Activated CD4-positive, CD25-positive, alpha-beta regulatory T cell treated with anti-CD3 and anti-CD28 coated beads, Interleukin-2, amount 50 U/mL, for 16 hours (primary cell): ENCODE data around the gene REEP1.
"Not testable (repeated sequence)": the region's sequence is repeated elsewhere in the genome, so short reads cannot be mapped to it uniquely, and the experiment has no call there.

Experiments
- DNase-seq: peaks from one replicate; pipeline ENCODE4 v3.0.0-alpha.2; 2020; ENCODE audit warnings: low read depth, low spot score

Gene REEP1

GRCh38 chr2:86283411-86284030 lies 53.9 kb downstream of the REEP1 start:
- no peak for DNase-seq

DNA sequence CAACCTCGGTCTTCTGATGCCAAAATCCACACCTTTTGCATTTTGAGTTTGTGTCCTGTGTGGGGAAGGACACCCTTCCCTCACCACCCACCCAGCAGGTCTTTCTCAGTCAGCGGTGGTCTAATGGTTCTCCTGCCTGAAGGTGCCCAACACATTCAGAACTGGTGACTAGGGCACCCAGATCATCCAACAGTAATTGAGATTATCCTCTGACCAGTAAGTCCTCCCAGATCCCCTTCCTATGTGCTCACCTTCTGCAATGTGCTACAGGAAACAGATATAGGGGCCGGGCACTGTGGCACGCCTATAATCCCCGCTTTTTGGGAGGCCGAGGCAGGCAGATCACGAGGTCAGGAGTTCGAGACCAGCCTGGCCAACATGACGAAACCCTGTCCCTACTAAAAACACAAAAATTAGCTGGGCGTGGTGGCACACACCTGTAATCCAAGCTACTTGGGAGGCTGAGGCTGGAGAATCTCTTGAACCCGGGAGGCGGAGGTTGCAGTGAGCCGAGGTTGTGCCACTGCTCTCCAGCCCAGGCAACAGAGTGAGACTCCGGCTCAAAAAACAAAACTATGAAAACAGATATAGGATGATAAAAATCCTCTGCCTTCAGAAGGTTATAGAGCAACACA lies 56.2 kb downstream of the REEP1 start:
- no peak for DNase-seq

GRCh38 chr2:86280191-86280667 lies 57.2 kb downstream of the REEP1 start:
- no peak for DNase-seq

GRCh38 chr2:86275962-86276361 lies 61.5 kb downstream of the REEP1 start:
- no peak for DNase-seq

GRCh38 chr2:86275384-86275799 lies 62.0 kb downstream of the REEP1 start:
- no peak for DNase-seq

DNA sequence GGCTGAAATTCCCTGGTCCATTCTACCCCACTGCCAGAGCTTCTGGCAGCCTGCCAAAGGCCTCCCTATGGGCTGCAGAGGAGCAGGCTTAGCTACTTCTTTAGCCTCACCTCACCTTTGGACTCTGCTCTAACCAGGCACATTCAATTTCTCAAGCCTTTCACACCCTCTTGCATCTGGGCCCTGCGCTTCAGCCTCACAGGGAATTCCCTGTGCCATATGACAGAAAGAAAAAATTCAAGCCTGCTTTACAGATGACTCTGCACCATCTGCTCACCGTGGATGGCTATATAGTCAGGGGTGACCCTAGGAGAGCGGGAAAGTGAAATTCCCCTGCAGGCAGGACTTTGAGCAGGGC lies 62.5 kb downstream of the REEP1 start:
- DNase-seq: no peak

DNA sequence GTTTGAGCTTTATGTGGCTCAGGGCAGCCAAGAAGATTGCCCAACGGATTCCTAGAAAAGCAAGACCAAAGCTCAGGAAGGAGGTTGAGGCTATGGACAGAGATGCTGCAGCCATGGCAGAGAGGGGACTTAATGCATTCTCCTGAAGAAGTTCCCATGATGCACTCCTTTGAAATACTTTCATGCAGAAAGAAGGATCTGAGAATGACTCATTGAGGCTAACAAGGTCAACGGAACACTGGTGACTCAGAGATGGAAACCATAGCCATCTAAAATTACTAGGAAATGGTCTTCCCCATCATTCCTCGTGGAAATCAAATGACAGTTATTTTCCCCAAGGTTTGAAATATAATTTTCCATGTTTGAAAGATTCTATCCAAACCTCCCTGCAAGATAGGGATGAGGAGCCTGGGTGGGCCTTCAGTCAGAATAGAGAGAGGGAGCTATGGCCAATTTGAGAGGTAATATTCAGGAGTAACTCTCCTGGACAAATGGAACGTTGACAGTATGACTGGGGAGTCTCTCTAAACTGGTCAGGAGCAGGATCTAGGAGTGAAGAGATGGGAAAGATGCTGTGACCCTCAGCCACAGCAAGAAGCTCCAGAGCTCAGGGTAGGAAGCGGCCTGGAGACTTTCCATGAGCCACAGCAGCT lies 63.0 kb downstream of the REEP1 start:
- no peak for DNase-seq

DNA sequence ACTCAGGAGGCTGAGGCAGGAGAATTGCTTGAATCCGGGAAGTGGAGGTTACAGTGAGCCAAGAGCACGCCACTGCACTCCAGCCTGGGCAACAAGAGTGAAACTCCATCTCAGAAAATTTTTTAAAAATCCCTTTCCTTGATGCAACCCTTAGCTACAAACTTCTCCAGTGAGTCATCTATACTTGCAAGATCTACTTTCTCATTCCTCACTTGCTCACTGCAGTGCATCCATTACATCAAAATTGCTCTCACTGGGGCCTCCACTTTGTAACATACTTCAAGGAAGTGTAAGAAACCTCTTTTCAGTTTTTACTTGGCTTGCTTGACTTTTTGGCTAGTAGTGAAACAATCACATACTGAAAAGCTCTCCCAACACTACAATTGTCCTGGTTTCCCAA lies 65.3 kb downstream of the REEP1 start:
- DNase-seq: no peak

DNA sequence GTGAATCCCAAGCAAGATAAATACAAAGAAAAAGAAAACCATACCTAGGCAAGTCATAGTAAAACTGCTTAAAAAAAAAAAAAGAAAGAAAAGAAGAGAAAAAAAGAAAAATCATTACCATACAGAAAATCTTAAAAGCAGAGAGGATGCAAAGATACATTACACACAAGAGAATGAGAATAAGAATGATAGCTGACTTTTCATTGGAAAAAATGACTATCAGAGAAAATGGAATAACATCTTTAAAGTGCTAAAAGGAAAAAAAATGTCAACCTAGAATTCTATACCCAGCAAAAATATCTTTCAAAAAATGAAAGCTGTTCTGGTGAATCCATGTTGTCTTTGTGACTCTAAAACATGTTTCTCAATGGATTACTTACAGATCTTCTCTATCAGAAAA lies 66.2 kb downstream of the REEP1 start:
- DNase-seq: no peak

GRCh38 chr2:86263956-86264355 lies 73.5 kb downstream of the REEP1 start:
- DNase-seq: no peak

DNA sequence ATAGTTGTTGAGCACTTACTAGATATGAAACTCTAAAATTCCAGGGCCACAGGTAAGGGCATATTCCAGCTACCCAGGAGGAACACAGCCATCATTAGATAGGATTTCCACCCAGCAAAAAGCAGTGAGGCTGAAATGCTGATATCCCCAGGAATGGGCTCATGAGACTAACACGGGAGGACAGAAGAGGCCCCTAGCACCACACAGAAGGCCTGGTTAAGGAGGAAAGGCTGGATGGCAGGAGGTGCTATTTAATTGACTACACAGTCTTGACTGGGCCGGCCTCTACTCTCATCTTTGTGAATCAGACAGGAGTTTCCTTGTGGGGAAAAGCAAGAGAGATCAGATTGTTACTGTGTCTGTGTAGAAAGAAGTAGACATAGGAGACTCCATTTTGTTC lies 76.4 kb downstream of the REEP1 start:
- DNase-seq: no peak

- DNase-seq: no peak
Measured at GRCh38 chr2:86258106-86258505, 79.3 kb downstream of the REEP1 start.

DNA sequence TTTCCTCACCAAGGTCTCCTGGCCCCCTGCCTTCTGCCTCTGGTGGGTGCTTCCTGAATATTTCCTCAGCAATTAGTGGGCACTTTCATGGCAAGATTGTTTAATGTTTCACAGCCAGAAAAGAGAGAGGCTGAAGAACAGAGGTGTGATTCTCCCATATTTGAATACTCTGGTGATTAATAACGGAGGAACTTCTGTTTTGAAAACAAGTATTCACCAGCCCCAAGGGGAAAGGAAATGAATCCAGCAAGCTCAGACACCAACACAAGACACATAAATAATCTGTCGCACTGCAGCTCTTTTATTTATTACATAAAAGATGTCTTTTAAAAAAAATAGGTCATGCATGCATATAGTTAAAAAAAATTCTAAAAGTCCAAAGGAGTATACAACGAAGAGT lies 80.4 kb downstream of the REEP1 start:
- no peak for DNase-seq

DNA sequence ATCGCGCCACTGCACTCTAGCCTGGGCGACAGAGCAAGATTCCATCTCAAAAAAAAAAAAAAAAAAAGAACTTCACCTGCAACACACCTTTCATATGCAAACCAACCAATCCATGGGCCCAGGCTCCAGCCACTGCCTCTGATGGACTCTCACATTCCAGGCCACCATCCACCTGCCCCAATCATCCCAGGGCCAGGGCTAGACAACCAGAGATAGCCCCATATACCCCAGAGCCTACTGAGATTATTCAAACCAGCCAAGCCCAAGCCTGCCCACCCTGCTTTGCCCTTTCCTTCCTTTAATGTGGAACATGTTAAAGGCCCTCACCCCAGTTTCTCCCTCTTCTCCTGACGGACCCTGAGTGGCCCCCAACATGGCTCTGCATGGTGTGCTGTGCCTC lies 81.1 kb downstream of the REEP1 start:
- no peak for DNase-seq

DNA sequence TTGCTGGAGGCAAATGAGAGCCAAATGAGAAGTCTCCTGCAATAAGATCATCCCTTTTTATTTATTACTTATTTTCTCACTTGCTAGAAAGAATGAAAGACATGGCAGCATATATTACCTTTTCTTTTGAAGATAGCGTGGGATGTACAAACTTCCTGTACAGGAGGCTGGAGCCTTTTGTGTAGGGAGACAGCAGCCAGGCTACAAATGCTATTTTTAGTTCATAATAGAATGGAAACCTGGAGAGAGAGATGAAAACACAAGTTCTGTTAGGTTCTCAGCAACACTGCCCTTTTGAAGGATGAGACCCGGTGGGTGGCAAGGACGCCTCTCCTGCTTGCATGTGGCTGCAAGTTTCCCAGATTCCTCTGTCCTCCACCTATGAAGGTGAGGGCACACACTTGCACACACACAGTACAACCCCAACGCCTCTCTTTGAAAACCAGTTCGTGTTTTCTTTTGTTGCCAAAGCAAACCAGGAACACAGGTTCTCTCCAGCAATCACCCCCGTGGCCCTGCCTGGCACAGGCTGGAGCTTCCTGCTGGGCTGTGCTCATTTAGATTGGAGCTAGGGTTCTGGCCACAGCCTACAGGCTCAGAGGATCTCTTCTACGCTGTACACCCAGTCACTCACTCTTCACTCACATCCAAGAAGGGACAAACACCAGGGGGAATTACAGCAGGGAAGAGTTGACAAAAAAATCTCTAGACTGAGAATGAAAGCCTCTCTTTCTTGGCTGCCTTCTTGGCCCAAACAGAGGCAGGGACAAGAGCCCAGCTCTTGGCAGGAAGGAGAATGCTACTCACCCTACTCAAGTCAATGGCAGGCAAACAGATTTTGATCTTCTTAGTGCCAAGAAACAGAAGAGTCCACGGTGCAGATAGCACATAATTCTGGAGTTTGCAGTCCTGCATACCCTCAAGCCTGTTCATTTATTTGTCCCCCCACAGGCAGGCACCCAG lies 82.6 kb downstream of the REEP1 start:
- no peak for DNase-seq

GRCh38 chr2:86253424-86253823 lies 84.0 kb downstream of the REEP1 start:
- DNase-seq: no peak

DNA sequence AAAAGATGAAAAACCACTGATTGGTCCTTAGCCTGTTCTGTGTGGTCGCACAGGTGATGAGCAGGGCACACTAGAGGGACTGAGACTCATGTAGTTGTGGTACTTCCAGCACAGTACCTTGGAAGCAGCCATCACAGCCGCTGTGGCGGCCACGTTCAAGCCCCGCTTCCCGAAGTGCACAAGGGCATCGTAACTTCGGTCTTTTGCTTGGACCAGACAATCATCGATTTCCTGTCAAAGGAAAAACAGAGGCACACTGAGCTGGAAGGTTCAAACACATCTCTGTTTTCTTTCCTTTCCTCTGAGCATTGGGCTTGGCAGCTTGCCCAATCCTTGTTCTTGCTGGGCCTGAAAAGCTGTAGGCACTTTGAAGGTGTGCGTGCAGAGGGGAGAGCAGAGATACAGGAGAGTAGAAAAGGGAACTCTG lies 85.6 kb downstream of the REEP1 start:
- no peak for DNase-seq

DNA sequence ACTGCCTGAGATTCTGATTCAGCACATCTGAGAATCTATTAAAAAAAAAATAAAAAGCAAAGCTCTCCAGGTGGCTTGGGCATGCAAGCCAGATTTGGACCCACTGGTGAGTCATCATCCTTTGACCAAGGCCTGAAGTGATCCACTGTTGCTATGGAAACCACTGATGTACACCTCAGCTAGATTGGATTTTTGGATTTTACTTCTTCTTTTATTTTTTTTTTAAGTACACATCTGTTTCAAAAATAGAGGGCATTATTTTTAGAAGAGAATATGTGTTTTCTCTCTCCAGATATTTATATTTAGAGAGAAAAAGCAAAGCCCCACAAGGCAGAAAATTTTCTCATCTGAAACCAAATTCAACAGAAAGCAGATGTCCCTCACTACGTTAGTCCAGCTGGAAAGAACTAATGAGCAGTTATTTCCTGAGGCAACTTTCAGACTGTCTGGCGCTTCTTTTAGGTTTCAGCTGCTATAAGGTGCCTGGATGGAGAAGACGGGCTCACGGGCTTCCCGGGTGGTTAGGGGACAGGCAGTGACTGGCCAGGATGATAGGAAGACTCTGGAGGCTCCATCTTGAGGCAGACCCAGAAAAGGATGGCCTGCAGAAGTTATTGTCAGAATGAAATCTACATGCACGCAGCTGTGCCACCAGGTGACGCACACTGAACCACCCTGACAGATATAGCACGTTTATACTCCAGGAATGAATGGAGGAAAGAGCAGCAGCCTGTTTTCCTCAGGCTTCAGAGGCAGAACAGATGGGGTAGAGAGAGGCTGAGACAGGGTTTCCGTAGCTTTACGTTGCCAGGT lies 87.6 kb downstream of the REEP1 start:
- no peak for DNase-seq

DNA sequence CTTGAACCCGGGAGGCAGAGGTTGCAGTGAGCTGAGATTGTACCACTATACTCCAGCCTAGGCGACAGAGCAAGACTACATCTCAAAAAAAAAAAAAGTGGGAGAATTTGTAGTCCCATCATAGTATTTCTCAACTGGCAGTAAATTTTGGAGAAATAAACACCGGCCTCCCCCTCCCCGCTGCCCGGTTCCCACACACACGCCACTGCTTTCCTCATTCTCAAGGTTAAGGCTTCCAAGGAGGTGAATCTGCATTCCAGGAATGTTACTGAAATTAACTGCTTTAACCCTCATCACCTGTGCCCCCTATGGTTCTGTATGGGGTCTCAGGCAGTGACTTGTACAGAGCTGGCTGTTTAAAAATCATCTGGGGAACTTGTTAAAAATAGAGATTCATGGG lies 88.2 kb downstream of the REEP1 start:
- DNase-seq: no peak

DNA sequence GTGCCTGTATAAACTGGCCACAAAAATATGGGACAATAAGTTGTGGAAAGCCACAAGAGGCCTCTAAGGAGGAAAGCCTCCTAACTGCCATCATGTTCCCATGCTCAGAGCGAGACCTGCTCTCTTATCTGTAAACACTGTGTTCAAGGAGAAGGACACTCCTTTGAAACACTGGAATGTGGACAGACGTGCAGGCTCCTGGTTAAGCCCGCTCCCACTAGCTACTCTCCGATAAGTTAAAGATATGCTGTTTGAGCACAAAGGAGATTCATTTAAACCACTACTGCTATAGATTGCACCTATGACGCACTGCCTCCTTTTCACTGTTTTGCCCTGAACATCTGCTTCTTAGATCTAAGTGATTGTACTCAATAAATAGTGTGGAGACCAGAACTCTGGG lies 92.2 kb downstream of the REEP1 start:
- not testable (repeated sequence) for DNase-seq

DNA sequence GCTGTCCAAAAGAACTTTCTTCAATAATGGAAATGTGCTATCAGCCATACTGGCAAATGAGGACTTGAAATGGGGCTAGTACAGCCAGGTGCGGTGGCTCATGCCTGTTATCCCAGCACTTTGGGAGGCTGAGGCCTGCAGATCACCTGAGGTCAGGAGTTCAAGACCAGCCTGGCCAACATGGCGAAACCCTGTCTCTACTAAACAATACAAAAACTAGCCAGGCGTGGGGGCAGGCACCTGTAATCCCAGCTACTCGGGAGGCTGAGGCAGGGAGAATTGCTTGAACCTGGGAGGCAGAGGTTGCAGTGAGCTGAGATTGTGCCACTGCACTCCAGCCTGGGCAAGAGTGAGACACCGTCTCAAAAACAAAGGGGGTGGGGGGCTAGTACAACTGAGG lies 92.6 kb downstream of the REEP1 start:
- not testable (repeated sequence) for DNase-seq
